NB4 (cell line): ENCODE results near the gene USH2A.

ENCODE experiments used
- DNase-seq: peaks from one replicate; pipeline ENCODE4 v3.0.0; 2010; ENCODE audit warnings: low read depth
- H3K4me3 ChIP-seq: one replicate; pipeline ENCODE4 v1.5.1; 2011; ENCODE audit warnings: mild to moderate bottlenecking, low read depth, low read length, moderate library complexity
- CTCF ChIP-seq: IDR thresholded peaks from one replicate; pipeline ENCODE4 v1.5.1; 2012; ENCODE audit warnings: low read depth, low read length
- MYC ChIP-seq: IDR thresholded peaks from 2 replicates; pipeline ENCODE4 v1.6.1; 2011; ENCODE audit warnings: low read depth, low read length
- POLR2A ChIP-seq: IDR thresholded peaks from 2 replicates; pipeline ENCODE4 v1.6.1; 2011; ENCODE audit warnings: mild to moderate bottlenecking; ENCODE audit not compliant: insufficient read length; ENCODE audit errors: extremely low read depth
- TF ChIP-seq, protein P1 (sequence below): IDR thresholded peaks from 2 replicates; pipeline ENCODE4 v1.6.1; 2011; ENCODE audit warnings: low read depth, low read length

USH2A gene

GRCh38 chr1:215682232-215682631, 741.0 kb downstream of the USH2A start:
- H3K4me3 ChIP-seq = no peak overlapping the region
- no peak for DNase-seq
- no peak for TF ChIP-seq CTCF
- TF ChIP-seq MYC = no peak
- TF ChIP-seq POLR2A = no peak
- TF ChIP-seq, protein P1, sequence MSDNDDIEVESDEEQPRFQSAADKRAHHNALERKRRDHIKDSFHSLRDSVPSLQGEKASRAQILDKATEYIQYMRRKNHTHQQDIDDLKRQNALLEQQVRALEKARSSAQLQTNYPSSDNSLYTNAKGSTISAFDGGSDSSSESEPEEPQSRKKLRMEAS = no peak

DNA sequence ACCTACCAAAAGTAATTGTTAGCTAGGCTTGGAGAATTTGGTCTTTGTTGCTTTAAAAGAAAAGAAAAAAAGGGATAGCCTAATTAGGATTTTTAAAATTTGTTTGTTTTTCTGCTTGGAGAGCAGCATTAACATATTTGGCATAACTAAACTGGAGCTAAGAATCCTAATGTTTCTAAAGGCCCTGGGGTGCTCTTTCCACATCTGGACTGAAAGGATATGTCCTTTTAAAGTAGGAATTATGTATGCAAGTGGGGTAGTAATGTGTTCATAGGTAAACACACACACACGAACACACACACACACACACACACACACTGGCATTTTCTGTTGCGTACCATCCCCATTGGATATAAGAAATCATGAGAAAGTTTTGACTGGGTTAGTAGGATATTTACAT, 742.2 kb downstream of the USH2A start:
- no peak overlapping the region for H3K4me3 ChIP-seq
- TF ChIP-seq MYC = no peak
- TF ChIP-seq POLR2A = no peak
- no peak for TF ChIP-seq CTCF
- TF ChIP-seq, protein P1 = no peak
- DNase-seq = no peak

- DNase-seq = no peak
- no peak for TF ChIP-seq POLR2A
- no peak for TF ChIP-seq CTCF
- TF ChIP-seq MYC = no peak
- TF ChIP-seq, protein P1 = no peak
- H3K4me3 ChIP-seq = no peak overlapping the region
Measured at GRCh38 chr1:215679231-215679630, 744.0 kb downstream of the USH2A start.

- no peak for TF ChIP-seq POLR2A
- DNase-seq = no peak
- no peak overlapping the region for H3K4me3 ChIP-seq
Measured at GRCh38 chr1:215677112-215677511, 746.1 kb downstream of the USH2A start.

DNA sequence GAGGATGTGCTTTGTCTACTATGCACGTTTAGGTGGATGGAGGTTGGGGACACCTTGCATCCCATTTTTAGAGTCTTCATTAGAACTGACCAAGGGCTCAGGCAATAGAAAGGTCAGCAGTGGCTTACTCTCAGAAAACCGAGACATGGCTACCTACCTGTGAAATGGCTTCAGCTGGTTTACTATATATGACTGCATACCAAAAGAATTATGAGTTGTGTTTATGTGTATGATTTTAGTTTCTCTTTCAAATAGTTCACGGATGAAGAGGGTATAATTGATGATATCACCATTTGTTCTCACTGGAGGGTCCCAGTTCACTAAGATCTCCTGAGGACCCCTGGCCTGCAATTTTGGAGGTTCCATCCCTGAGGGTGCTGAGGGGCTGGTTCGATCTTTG, 749.3 kb downstream of the USH2A start:
- no peak overlapping the region for H3K4me3 ChIP-seq
- DNase-seq = no peak
- TF ChIP-seq CTCF (no peak), MYC (no peak), POLR2A (no peak)
- TF ChIP-seq, protein P1 = no peak

GRCh38 chr1:215672482-215672881, 750.8 kb downstream of the USH2A start:
- TF ChIP-seq, protein P1 = no peak
- no peak for TF ChIP-seq CTCF
- no peak for TF ChIP-seq POLR2A
- TF ChIP-seq MYC = no peak
- DNase-seq = no peak
- no peak overlapping the region for H3K4me3 ChIP-seq
